ENCODE data around the gene PRH1. TPM values are rescaled to one million over a fixed set of nuclear protein-coding genes. Genes with fewer than 3 reads are reported as not detected.

PRH1 gene
- polyA plus RNA-seq, 1 donor (not counting 4 experiments of a cell fraction or from before 2014, with no cell fraction given): 4.9 TPM

GRCh38 chr12:10849425-10849878, 34.6 kb downstream of the PRH1 start, which contains the start of gene PRR4:
Gene PRR4, minus strand, starts transcription at chr12:10849475. Its CDS starts 38 bp downstream, at chr12:10849437.
- no peaks in the 10 kb centered on the region for H3K9me3 ChIP-seq (ENCODE audit: control insufficient read depth, low read depth, low read length)
- no peak within 1 kb of the TSS for H2AFZ ChIP-seq (ENCODE audit: control insufficient read depth, low read length)
- H3K4me3 ChIP-seq (ENCODE audit: control insufficient read depth in 2 of 3, extremely low read depth in 1 of 3, insufficient read depth in 2 of 3, low read depth in 1 of 3, low read length in 3 of 3): no peak within 1 kb of the TSS
- no peaks in the 10 kb centered on the region for H3K36me3 ChIP-seq (ENCODE audit: control insufficient read depth in 2 of 2, extremely low read depth in 1 of 2, insufficient read depth in 2 of 2, low read length in 2 of 2)
- no peak for TF ChIP-seq EZH2 (IDR thresholded peaks at IDR 0.05; ENCODE audit: low read length)
- TF ChIP-seq, protein P1, sequence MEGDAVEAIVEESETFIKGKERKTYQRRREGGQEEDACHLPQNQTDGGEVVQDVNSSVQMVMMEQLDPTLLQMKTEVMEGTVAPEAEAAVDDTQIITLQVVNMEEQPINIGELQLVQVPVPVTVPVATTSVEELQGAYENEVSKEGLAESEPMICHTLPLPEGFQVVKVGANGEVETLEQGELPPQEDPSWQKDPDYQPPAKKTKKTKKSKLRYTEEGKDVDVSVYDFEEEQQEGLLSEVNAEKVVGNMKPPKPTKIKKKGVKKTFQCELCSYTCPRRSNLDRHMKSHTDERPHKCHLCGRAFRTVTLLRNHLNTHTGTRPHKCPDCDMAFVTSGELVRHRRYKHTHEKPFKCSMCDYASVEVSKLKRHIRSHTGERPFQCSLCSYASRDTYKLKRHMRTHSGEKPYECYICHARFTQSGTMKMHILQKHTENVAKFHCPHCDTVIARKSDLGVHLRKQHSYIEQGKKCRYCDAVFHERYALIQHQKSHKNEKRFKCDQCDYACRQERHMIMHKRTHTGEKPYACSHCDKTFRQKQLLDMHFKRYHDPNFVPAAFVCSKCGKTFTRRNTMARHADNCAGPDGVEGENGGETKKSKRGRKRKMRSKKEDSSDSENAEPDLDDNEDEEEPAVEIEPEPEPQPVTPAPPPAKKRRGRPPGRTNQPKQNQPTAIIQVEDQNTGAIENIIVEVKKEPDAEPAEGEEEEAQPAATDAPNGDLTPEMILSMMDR (optimal IDR thresholded peaks at IDR 0.05 in 1 of 3, IDR thresholded peaks at IDR 0.05 in 1 of 3, conservative IDR thresholded peaks at IDR 0.05 in 1 of 3; ENCODE audit: extremely low read depth in 1 of 3, insufficient read depth in 2 of 3, low read length in 3 of 3): no peak
- H3K27me3 ChIP-seq (ENCODE audit: control insufficient read depth, extremely low read depth, insufficient read depth, low read length): no peaks in the 10 kb centered on the region
- no peak within 1 kb of the TSS for H3K4me2 ChIP-seq (ENCODE audit: control insufficient read depth, extremely low read depth, insufficient read depth, low read depth, low read length)
- H3K9ac ChIP-seq (ENCODE audit: control insufficient read depth, extremely low read depth, insufficient read depth, low read length): no peak within 1 kb of the TSS
- no peaks in the 10 kb centered on the region for H3K79me2 ChIP-seq (ENCODE audit: control insufficient read depth, insufficient read depth, low read length)
- no peak for DNase-seq (ENCODE audit: low read depth, low spot score)
- H3K27ac ChIP-seq (ENCODE audit: control insufficient read depth, insufficient read depth, low read length): no peak within 1 kb of the TSS
- no peaks in the 10 kb centered on the region for H3K4me1 ChIP-seq (ENCODE audit: control insufficient read depth, extremely low read depth, insufficient read depth, low read length)
- dilution Hi-C loops (cut with MboI; ENCODE audit: extremely low pct_ligation_motif_present, low sequenced_read_pairs): no loop called here
- H3K9me1 ChIP-seq (ENCODE audit: control insufficient read depth, extremely low read depth, insufficient read depth, low read length): no peaks in the 10 kb centered on the region
- FAIRE-seq: no peak
- no peaks in the 10 kb centered on the region for H4K20me1 ChIP-seq (ENCODE audit: control insufficient read depth, extremely low read depth, insufficient read depth, low read length)

- H3K27me3 ChIP-seq (ENCODE audit: control insufficient read depth, extremely low read depth, insufficient read depth, low read length): no peaks in the 10 kb centered on the region
- no peak overlapping the region for H3K27ac ChIP-seq (ENCODE audit: control insufficient read depth, insufficient read depth, low read length)
- dilution Hi-C loops (cut with MboI; ENCODE audit: extremely low pct_ligation_motif_present, low sequenced_read_pairs): no loop called here
- H3K9me1 ChIP-seq (ENCODE audit: control insufficient read depth, extremely low read depth, insufficient read depth, low read length): no peaks in the 10 kb centered on the region
- FAIRE-seq (no peak), DNase-seq (ENCODE audit: low read depth, low spot score) (no peak)
- H3K4me3 ChIP-seq (ENCODE audit: control insufficient read depth in 2 of 3, extremely low read depth in 1 of 3, insufficient read depth in 2 of 3, low read depth in 1 of 3, low read length in 3 of 3): no peak overlapping the region
- H4K20me1 ChIP-seq (ENCODE audit: control insufficient read depth, extremely low read depth, insufficient read depth, low read length): no peaks in the 10 kb centered on the region
- no peaks in the 10 kb centered on the region for H3K4me1 ChIP-seq (ENCODE audit: control insufficient read depth, extremely low read depth, insufficient read depth, low read length)
- TF ChIP-seq EZH2 (IDR thresholded peaks at IDR 0.05; ENCODE audit: low read length): no peak
- TF ChIP-seq, protein P1 (optimal IDR thresholded peaks at IDR 0.05 in 1 of 3, IDR thresholded peaks at IDR 0.05 in 1 of 3, conservative IDR thresholded peaks at IDR 0.05 in 1 of 3; ENCODE audit: extremely low read depth in 1 of 3, insufficient read depth in 2 of 3, low read length in 3 of 3): no peak
- H2AFZ ChIP-seq (ENCODE audit: control insufficient read depth, low read length): no peak overlapping the region
- no peak overlapping the region for H3K4me2 ChIP-seq (ENCODE audit: control insufficient read depth, extremely low read depth, insufficient read depth, low read depth, low read length)
- H3K9ac ChIP-seq (ENCODE audit: control insufficient read depth, extremely low read depth, insufficient read depth, low read length): no peak overlapping the region
- H3K9me3 ChIP-seq (ENCODE audit: control insufficient read depth, low read depth, low read length): no peaks in the 10 kb centered on the region
- no peaks in the 10 kb centered on the region for H3K36me3 ChIP-seq (ENCODE audit: control insufficient read depth in 2 of 2, extremely low read depth in 1 of 2, insufficient read depth in 2 of 2, low read length in 2 of 2)
- H3K79me2 ChIP-seq (ENCODE audit: control insufficient read depth, insufficient read depth, low read length): no peaks in the 10 kb centered on the region
Measured at GRCh38 chr12:10847744-10848143, 36.3 kb downstream of the PRH1 start.
